Neural cell (in vitro differentiated cells): ENCODE data around the gene VWA1. TPM values are rescaled to one million over a fixed set of nuclear protein-coding genes. Genes with fewer than 3 reads are reported as not detected.

Experiments used
- H2AFZ ChIP-seq: fragments of 200-600, 300-800 bp; sonication (generic), shearing (Covaris generic); 2 replicates; pipeline ENCODE4 v1.6.0; 2014; ENCODE audit warnings: low read depth, mild to moderate bottlenecking, antibody characterized with exemption, low read length, moderate library complexity
- H3F3A ChIP-seq: fragments of 200-600 bp; shearing (Covaris generic); 2 replicates; pipeline ENCODE4 v1.6.1; 2016; ENCODE audit warnings: mild to moderate bottlenecking, moderate library complexity, mixed read lengths, antibody characterized with exemption, low read length; ENCODE audit not compliant: insufficient read depth, poor library complexity, severe bottlenecking
- H3K27ac ChIP-seq: fragments of 200-600, 300-800 bp; sonication (generic), shearing (Covaris generic); 2 replicates; pipeline ENCODE4 v1.5.1; 2014; ENCODE audit warnings: mild to moderate bottlenecking, low read length, moderate library complexity
- H3K27me3 ChIP-seq: fragments of 300-800, 200-600 bp; sonication (generic), shearing (Covaris generic); 2 replicates; pipeline ENCODE4 v1.6.0; 2014; ENCODE audit warnings: mild to moderate bottlenecking, low read depth, low read length, moderate library complexity; ENCODE audit not compliant: insufficient read depth
- H3K36me3 ChIP-seq: fragments of 300-800, 200-600 bp; sonication (generic), shearing (Covaris generic); 2 replicates; pipeline ENCODE4 v1.5.1; 2014; ENCODE audit warnings: mild to moderate bottlenecking, antibody characterized with exemption, low read length, moderate library complexity; ENCODE audit not compliant: insufficient read depth
- H3K4me2 ChIP-seq: fragments of 300-800, 200-600 bp; sonication (generic), shearing (Covaris generic); 2 replicates; pipeline ENCODE4 v1.6.0; 2014; ENCODE audit warnings: mild to moderate bottlenecking, low read length
- H3K4me3 ChIP-seq: fragments of 300-800, 200-600 bp; sonication (generic), shearing (Covaris generic); 2 replicates; pipeline ENCODE4 v1.5.1; 2014; ENCODE audit warnings: mild to moderate bottlenecking, low read length, moderate library complexity
- H3K79me2 ChIP-seq: fragments of 200-600 bp; shearing (Covaris generic); replicated peaks from 2 replicates; pipeline ENCODE4 v1.6.0; 2014; ENCODE audit warnings: mild to moderate bottlenecking, low read length, moderate library complexity; ENCODE audit not compliant: insufficient read depth
- H3K9ac ChIP-seq: fragments of 300-800, 200-600 bp; sonication (generic), shearing (Covaris generic); 2 replicates; pipeline ENCODE4 v1.6.1; 2016; ENCODE audit warnings: mild to moderate bottlenecking, low read length, mixed read lengths
- H3K9me2 ChIP-seq: fragments of 200-600 bp; shearing (Covaris generic); 2 replicates; pipeline ENCODE4 v1.6.1; 2016; ENCODE audit warnings: mild to moderate bottlenecking, low read length, mixed read lengths; ENCODE audit not compliant: insufficient read depth
- H3K9me3 ChIP-seq: fragments of 200-600, 300-800 bp; sonication (generic), shearing (Covaris generic); 2 replicates; pipeline ENCODE4 v1.6.1; 2016; ENCODE audit warnings: mild to moderate bottlenecking, mixed run types, low read length, moderate library complexity, mixed read lengths
- H4K20me1 ChIP-seq: fragments of 200-600 bp; shearing (Covaris generic); 2 replicates; pipeline ENCODE4 v1.6.1; 2016; ENCODE audit warnings: mild to moderate bottlenecking, mixed run types; ENCODE audit not compliant: insufficient read depth
- CTCF ChIP-seq: fragments of 450-650 bp; IDR thresholded peaks from 2 replicates; pipeline ENCODE4 v1.5.1; 2014; ENCODE audit warnings: antibody characterized with exemption, mild to moderate bottlenecking, moderate library complexity; ENCODE audit not compliant: poor library complexity, severe bottlenecking
- EP300 ChIP-seq: fragments of 450-650 bp; conservative IDR thresholded peaks from 2 replicates; pipeline ENCODE4 v1.6.1; 2014; ENCODE audit warnings: antibody characterized with exemption, mild to moderate bottlenecking, moderate library complexity; ENCODE audit not compliant: poor library complexity, severe bottlenecking
- EZH2 ChIP-seq: fragments of 200-600, 300-800 bp; shearing (Covaris generic), sonication (generic); IDR thresholded peaks from 2 replicates; pipeline ENCODE4 v1.6.1; 2014; ENCODE audit warnings: antibody characterized with exemption, low read length, borderline replicate concordance, mild to moderate bottlenecking; ENCODE audit not compliant: insufficient read depth, poor library complexity, severe bottlenecking
- MXI1 ChIP-seq: fragments of 450-650 bp; conservative IDR thresholded peaks from 2 replicates; pipeline ENCODE4 v1.6.1; 2014; ENCODE audit warnings: antibody characterized with exemption, mild to moderate bottlenecking; ENCODE audit not compliant: poor library complexity, severe bottlenecking
- POLR2AphosphoS5 ChIP-seq: IDR thresholded peaks from 2 replicates; pipeline ENCODE4 v1.6.1; 2012
- RAD21 ChIP-seq: fragments of 450-650 bp; conservative IDR thresholded peaks from 2 replicates; pipeline ENCODE4 v1.6.1; 2014; ENCODE audit warnings: antibody characterized with exemption, mild to moderate bottlenecking, moderate library complexity
- REST ChIP-seq: IDR thresholded peaks from 2 replicates; pipeline ENCODE4 v1.6.1; 2012; ENCODE audit warnings: borderline replicate concordance
- SMC3 ChIP-seq: fragments of 450-650 bp; conservative IDR thresholded peaks from 2 replicates; pipeline ENCODE4 v1.6.1; 2014; ENCODE audit warnings: antibody characterized with exemption, mild to moderate bottlenecking, moderate library complexity; ENCODE audit not compliant: poor library complexity
- TAF1 ChIP-seq: IDR thresholded peaks from 2 replicates; pipeline ENCODE4 v1.6.1; 2012; ENCODE audit warnings: low read depth
- polyA plus RNA-seq: library from polyadenylated mRNA; depleted of rRNA; stranded (reverse); fragments of >200 nt; gene quantifications from 2 replicates; pipeline ENCODE4 v1.2.3, GENCODE V29; 2014

The VWA1 gene
- polyA plus RNA-seq, 1 donor from 2014 or later = 0.88 TPM

GRCh38 chr1:1462318-1462966 is 27.0 kb downstream of the VWA1 start:
- no peak overlapping the region for H3K4me2 ChIP-seq
- H3K79me2 ChIP-seq = no peaks in the 10 kb centered on the region
- H3K9ac ChIP-seq = no peak overlapping the region
- H3K27ac ChIP-seq = no peak overlapping the region
- no peaks in the 10 kb centered on the region for H3K9me2 ChIP-seq
- H3K36me3 ChIP-seq = no peaks in the 10 kb centered on the region
- TF ChIP-seq RAD21 = no peak
- TF ChIP-seq MXI1 = no peak
- no peak for TF ChIP-seq REST
- no peak for TF ChIP-seq EP300
- TF ChIP-seq TAF1 = no peak
- no peak for TF ChIP-seq SMC3
- TF ChIP-seq POLR2AphosphoS5 = no peak
- no peak for TF ChIP-seq EZH2
- no peak for TF ChIP-seq CTCF
- H2AFZ ChIP-seq = no peak overlapping the region
- H4K20me1 ChIP-seq = no peaks in the 10 kb centered on the region
- no peaks in the 10 kb centered on the region for H3F3A ChIP-seq
- no peaks in the 10 kb centered on the region for H3K9me3 ChIP-seq
- H3K27me3 ChIP-seq = no peaks in the 10 kb centered on the region
- H3K4me3 ChIP-seq = no peak overlapping the region

GRCh38 chr1:1463312-1463711 is 27.8 kb downstream of the VWA1 start:
- Histone ChIP-seq H3K27me3 (no peaks in the 10 kb centered on the region), H3F3A (no peaks in the 10 kb centered on the region), H3K27ac (no peak overlapping the region), H4K20me1 (no peaks in the 10 kb centered on the region), H3K9ac (no peak overlapping the region), H3K9me2 (no peaks in the 10 kb centered on the region), H2AFZ (no peak overlapping the region), H3K79me2 (no peaks in the 10 kb centered on the region), H3K36me3 (no peaks in the 10 kb centered on the region), H3K9me3 (no peaks in the 10 kb centered on the region), H3K4me3 (no peak overlapping the region), H3K4me2 (no peak overlapping the region)
- TF ChIP-seq MXI1 (no peak), RAD21 (no peak), REST (no peak), TAF1 (no peak), EP300 (no peak), POLR2AphosphoS5 (no peak), EZH2 (no peak), CTCF (no peak), SMC3 (no peak)
